ENCODE results near the gene CHSY3.
A peak's percentile ranks its signal among the peaks of the same experiment; 100 is the strongest.

CHSY3 gene

GRCh38 chr5:129903466-129904101 is 681 bp upstream of the CHSY3 start:
- no peak for DNase-seq (ENCODE audit: low read depth)
- TF ChIP-seq, protein P1, sequence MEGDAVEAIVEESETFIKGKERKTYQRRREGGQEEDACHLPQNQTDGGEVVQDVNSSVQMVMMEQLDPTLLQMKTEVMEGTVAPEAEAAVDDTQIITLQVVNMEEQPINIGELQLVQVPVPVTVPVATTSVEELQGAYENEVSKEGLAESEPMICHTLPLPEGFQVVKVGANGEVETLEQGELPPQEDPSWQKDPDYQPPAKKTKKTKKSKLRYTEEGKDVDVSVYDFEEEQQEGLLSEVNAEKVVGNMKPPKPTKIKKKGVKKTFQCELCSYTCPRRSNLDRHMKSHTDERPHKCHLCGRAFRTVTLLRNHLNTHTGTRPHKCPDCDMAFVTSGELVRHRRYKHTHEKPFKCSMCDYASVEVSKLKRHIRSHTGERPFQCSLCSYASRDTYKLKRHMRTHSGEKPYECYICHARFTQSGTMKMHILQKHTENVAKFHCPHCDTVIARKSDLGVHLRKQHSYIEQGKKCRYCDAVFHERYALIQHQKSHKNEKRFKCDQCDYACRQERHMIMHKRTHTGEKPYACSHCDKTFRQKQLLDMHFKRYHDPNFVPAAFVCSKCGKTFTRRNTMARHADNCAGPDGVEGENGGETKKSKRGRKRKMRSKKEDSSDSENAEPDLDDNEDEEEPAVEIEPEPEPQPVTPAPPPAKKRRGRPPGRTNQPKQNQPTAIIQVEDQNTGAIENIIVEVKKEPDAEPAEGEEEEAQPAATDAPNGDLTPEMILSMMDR (conservative IDR thresholded peaks at IDR 0.05; ENCODE audit: low read length), result no peak
- peak overlapping the region; percentile 66 for H3K4me3 ChIP-seq (ENCODE audit: low read length)

DNA sequence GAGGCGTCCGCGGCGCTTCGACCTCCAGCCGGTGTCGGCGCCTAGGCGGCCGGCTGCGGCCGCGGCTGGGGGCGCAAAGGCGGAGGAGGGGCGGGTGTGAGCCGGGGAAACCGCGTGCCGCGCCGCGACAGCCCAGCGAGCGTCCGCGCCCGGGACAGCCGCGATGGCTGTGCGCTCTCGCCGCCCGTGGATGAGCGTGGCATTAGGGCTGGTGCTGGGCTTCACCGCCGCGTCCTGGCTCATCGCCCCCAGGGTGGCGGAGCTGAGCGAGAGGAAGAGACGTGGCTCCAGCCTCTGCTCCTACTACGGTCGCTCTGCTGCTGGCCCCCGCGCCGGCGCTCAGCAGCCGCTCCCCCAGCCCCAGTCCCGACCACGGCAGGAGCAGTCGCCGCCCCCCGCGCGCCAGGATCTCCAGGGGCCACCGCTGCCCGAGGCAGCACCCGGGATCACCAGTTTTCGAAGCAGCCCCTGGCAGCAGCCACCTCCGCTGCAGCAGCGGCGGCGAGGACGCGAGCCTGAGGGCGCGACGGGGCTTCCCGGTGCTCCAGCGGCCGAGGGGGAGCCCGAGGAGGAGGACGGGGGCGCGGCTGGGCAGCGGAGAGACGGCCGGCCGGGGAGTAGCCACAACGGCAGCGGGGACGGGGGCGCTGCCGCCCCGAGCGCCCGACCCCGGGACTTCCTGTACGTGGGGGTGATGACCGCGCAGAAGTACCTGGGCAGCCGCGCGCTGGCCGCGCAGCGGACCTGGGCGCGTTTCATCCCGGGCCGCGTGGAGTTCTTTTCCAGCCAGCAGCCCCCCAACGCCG is 605 bp downstream of the CHSY3 start:
- TF ChIP-seq, protein P1 (conservative IDR thresholded peaks at IDR 0.05; ENCODE audit: low read length), result no peak
- DNase-seq (ENCODE audit: low read depth), result peak; percentile 12

DNA sequence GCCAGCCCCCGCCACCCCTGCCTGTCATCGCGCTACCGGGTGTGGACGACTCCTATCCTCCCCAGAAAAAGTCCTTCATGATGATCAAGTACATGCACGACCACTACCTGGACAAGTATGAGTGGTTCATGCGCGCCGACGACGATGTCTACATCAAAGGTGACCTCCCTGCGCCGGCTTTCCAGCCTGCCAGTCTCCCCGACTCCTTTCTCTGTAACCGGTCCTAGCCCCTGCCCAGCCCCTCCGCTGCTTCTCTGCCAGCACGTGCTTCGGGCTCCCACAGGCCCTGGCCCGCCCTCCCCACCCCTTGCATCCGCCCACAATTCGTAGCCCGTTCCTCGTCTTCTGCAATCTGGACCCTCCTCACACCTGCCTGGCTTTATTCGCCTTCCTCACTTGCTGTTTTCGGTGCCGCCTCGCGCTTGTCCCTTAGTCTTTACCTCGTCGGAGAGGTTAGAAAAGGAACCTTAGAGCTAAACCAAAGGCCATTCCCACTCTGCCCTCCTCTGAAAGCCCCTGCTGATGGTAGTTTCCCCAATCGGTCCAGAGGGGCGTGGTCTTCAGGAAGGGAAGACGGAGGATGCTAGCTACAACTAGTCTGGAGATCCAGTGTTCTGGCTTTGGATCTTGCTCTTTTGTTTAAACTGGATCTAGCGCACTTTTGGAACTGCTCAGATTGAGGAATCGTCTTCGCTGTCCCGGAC is 1.4 kb downstream of the CHSY3 start:
- TF ChIP-seq, protein P1 (conservative IDR thresholded peaks at IDR 0.05; ENCODE audit: low read length), result no peak
- DNase-seq (ENCODE audit: low read depth), result no peak
- peak overlapping the region; percentile 66 for H3K4me3 ChIP-seq (ENCODE audit: low read length)

More for the DNA sequence above, 605 bp downstream of the CHSY3 start:
- peak overlapping the region; percentile 66 for H3K4me3 ChIP-seq (ENCODE audit: low read length)

- peak overlapping the region; percentile 66 for H3K4me3 ChIP-seq (ENCODE audit: low read length)
- peak; percentile 41 for DNase-seq (ENCODE audit: low read depth)
- TF ChIP-seq, protein P1 (conservative IDR thresholded peaks at IDR 0.05; ENCODE audit: low read length), result peak; percentile 44
Observed at GRCh38 chr5:129906177-129906887, 2.1 kb downstream of the CHSY3 start.

DNA sequence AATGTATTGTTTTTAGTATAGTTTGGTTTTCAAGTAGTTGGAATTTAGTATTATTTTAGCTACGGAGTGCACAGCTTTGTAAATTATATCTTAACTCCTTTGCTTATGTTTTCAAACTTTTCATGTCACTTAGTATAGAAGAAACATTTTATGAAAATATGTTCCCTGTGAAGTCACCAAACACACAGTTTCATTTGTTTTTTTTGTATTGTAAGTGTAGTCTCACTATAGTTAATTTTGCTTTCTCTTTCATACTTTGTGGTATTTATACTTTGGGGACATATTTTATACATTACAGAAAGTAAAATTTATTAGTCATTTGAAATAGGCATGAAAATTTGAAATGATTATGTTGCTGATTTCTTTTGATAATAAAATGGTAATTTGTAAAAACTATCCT is 5.0 kb downstream of the CHSY3 start:
- DNase-seq (ENCODE audit: low read depth), result no peak
- no peak overlapping the region for H3K4me3 ChIP-seq (ENCODE audit: low read length)
- TF ChIP-seq, protein P1 (conservative IDR thresholded peaks at IDR 0.05; ENCODE audit: low read length), result no peak

GRCh38 chr5:129912601-129913255 is 8.5 kb downstream of the CHSY3 start:
- peak; percentile 35 for DNase-seq (ENCODE audit: low read depth)
- H3K4me3 ChIP-seq (ENCODE audit: low read length), result no peak overlapping the region
- TF ChIP-seq, protein P1 (conservative IDR thresholded peaks at IDR 0.05; ENCODE audit: low read length), result no peak
